ENCODE results near the gene BCAS3. TPM values are rescaled to one million over a fixed set of nuclear protein-coding genes. Genes with fewer than 3 reads are reported as not detected.

Gene BCAS3
- total RNA-seq, 6 experiments from 2014 or later: 9.2 to 22.1 (median 14.2) TPM

GRCh38 chr17:60989846-60990245, 312.2 kb downstream of the BCAS3 start:
- Histone ChIP-seq H3K27ac (no peak overlapping the region), H3K4me3 (no peak overlapping the region), H3K9me3 (no peaks in the 10 kb centered on the region), H3K27me3 (no peaks in the 10 kb centered on the region), H3K4me1 (no peaks in the 10 kb centered on the region), H3K36me3 (no peaks in the 10 kb centered on the region)
- 91% methylated on average over 9 of the region's 9 CpGs for WGBS (ENCODE audit: insufficient coverage, low coverage, low lambda C conversion rate, missing lambda C conversion rate)
- DNase-seq: no peak
- ATAC-seq: no peak
- TF ChIP-seq CTCF (IDR thresholded peaks at IDR 0.05): no peak
- TF ChIP-seq POLR2A (IDR thresholded peaks at IDR 0.05): no peak
- intact Hi-C loops (cut with DNase I): loop anchor here in 1 of 2 donors (10.0 kb wide), 1 partner anchor 405 kb away; the partner anchor contains the start of gene TBX2

DNA sequence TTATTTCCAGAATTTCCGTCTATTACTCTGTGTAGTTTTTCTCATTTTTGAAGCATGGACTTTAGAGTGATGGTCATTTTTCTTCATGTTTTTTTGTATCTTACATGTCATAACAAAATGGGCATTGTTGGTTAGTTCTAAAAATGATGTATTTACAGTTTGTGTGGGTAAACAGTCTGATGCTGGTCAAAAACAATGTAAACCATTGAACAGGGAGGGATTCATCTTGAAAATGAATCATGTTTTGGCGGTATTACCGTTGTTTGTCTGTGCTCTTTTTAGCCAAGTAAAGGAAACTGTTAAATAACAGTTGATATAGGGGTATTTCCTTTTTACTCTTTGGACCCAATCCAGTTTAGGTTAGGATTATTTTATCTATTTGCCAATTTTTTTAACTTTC, 315.8 kb downstream of the BCAS3 start:
- TF ChIP-seq POLR2A (IDR thresholded peaks at IDR 0.05) (no peak), CTCF (IDR thresholded peaks at IDR 0.05) (no peak)
- ATAC-seq (no peak), DNase-seq (no peak)
- 65% methylated on average over 3 of the region's 3 CpGs for WGBS (ENCODE audit: insufficient coverage, low coverage, low lambda C conversion rate, missing lambda C conversion rate)
- Histone ChIP-seq H3K4me1 (no peaks in the 10 kb centered on the region), H3K4me3 (no peak overlapping the region), H3K36me3 (no peaks in the 10 kb centered on the region), H3K9me3 (no peaks in the 10 kb centered on the region), H3K27me3 (no peaks in the 10 kb centered on the region), H3K27ac (no peak overlapping the region)
- intact Hi-C loops (cut with DNase I): loop anchor here in 1 of 2 donors (10.0 kb wide), 1 partner anchor 401 kb away; the partner anchor contains the start of gene TBX2

GRCh38 chr17:60995680-60996079, 318.0 kb downstream of the BCAS3 start:
- H3K36me3 ChIP-seq: no peaks in the 10 kb centered on the region
- TF ChIP-seq CTCF (IDR thresholded peaks at IDR 0.05): no peak
- TF ChIP-seq POLR2A (IDR thresholded peaks at IDR 0.05): no peak
- H3K9me3 ChIP-seq: no peaks in the 10 kb centered on the region
- H3K4me1 ChIP-seq: no peaks in the 10 kb centered on the region
- H3K27me3 ChIP-seq: no peaks in the 10 kb centered on the region
- intact Hi-C loops (cut with DNase I): loop anchor here in 1 of 2 donors (10.0 kb wide), 1 partner anchor 399 kb away; the partner anchor contains the start of gene TBX2
- ATAC-seq (no peak), DNase-seq (no peak)
- H3K27ac ChIP-seq: no peak overlapping the region
- H3K4me3 ChIP-seq: no peak overlapping the region

DNA sequence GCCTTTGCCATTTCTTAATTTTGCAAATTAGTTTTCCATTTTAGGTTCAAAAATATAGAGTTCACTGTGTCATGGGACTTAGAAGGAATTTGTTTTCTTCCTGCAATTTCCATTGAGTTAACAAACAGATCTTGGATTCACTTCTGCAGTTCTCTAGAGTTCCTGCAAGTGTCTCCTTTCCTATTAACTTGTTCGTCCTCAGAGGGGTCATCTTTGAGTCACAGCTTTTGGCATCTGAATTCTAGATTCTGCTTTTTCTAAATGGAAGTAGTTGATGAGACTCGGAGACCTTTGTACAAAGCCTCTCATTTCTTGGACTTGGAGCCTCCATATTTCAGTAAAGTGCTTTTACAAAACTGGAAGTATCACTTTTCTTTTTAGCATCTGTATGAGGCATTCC, 323.3 kb downstream of the BCAS3 start:
- Histone ChIP-seq H3K27ac (no peak overlapping the region), H3K4me1 (no peaks in the 10 kb centered on the region), H3K9me3 (no peaks in the 10 kb centered on the region), H3K36me3 (no peaks in the 10 kb centered on the region), H3K27me3 (no peaks in the 10 kb centered on the region), H3K4me3 (no peak overlapping the region)
- TF ChIP-seq POLR2A (IDR thresholded peaks at IDR 0.05) (no peak), CTCF (IDR thresholded peaks at IDR 0.05) (peak in 2 of 4 donors; percentile 10 to 21)
- 53% methylated on average over 2 of the region's 2 CpGs for WGBS (ENCODE audit: insufficient coverage, low coverage, low lambda C conversion rate, missing lambda C conversion rate)
- DNase-seq: no peak
- ATAC-seq: no peak
- intact Hi-C loops (cut with DNase I): loop anchor here in 1 of 2 donors (5.0 kb wide), 1 partner anchor 411 kb away; no protein-coding TSS in a partner anchor

DNA sequence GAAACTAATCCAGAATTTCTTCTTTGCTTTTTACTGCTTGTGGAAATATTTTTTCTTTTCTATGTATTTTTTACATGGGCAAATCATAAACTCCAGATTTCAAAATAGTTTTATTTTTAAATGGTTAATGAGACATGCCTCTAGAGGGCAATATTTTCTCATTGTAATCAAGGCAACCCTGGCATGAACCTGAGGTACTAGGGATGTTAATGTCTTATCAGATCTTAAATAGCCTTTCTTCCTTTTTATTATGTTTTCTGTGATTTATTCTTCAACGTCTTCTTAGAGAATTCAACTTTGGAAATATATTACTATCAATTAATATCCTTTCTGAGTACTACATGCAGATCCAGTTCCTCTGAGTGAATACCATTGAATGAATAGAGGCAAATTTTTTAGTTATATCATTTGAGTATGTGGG, 324.7 kb downstream of the BCAS3 start:
- intact Hi-C loops (cut with DNase I): loop anchor here in 1 of 2 donors (5.0 kb wide), 1 partner anchor 410 kb away; no protein-coding TSS in a partner anchor
- Histone ChIP-seq H3K36me3 (no peaks in the 10 kb centered on the region), H3K27ac (no peak overlapping the region), H3K4me1 (no peaks in the 10 kb centered on the region), H3K27me3 (no peaks in the 10 kb centered on the region), H3K9me3 (no peaks in the 10 kb centered on the region), H3K4me3 (no peak overlapping the region)
- ATAC-seq (peak; percentile 53 to 70 (median 62)), DNase-seq (no peak)
- TF ChIP-seq CTCF (IDR thresholded peaks at IDR 0.05): peak; percentile 50 to 68 (median 64)
- TF ChIP-seq POLR2A (IDR thresholded peaks at IDR 0.05): no peak
- 5% methylated on average over 1 of the region's 1 CpG for WGBS (ENCODE audit: insufficient coverage, low coverage, low lambda C conversion rate, missing lambda C conversion rate)
